DOHH2 (cell line): ENCODE results near the gene GH2.
"Not testable (repeated sequence)": the region's sequence is repeated elsewhere in the genome, so short reads cannot be mapped to it uniquely, and the experiment has no call there.

Experiments used
- CTCF ChIP-seq: fragments of 200-600 bp; sonication (generic); IDR thresholded peaks from one replicate; pipeline ENCODE4 v1.5.1; 2014; ENCODE audit warnings: antibody characterized with exemption, mild to moderate bottlenecking, low read depth, low read length; ENCODE audit not compliant: poor library complexity, severe bottlenecking
- EZH2phosphoT487 ChIP-seq: fragments of 200-600 bp; sonication (generic); IDR thresholded peaks from 2 replicates; pipeline ENCODE4 v1.6.1; 2017; ENCODE audit warnings: borderline replicate concordance, mild to moderate bottlenecking, antibody characterized with exemption, low read length, moderate library complexity, mixed read lengths

GRCh38 chr17:63920050-63920449 lies 38.3 kb upstream of the GH2 start:
- not testable (repeated sequence) for TF ChIP-seq CTCF, EZH2phosphoT487
